ENCODE measurements around the gene MYH4.

Gene MYH4

DNA sequence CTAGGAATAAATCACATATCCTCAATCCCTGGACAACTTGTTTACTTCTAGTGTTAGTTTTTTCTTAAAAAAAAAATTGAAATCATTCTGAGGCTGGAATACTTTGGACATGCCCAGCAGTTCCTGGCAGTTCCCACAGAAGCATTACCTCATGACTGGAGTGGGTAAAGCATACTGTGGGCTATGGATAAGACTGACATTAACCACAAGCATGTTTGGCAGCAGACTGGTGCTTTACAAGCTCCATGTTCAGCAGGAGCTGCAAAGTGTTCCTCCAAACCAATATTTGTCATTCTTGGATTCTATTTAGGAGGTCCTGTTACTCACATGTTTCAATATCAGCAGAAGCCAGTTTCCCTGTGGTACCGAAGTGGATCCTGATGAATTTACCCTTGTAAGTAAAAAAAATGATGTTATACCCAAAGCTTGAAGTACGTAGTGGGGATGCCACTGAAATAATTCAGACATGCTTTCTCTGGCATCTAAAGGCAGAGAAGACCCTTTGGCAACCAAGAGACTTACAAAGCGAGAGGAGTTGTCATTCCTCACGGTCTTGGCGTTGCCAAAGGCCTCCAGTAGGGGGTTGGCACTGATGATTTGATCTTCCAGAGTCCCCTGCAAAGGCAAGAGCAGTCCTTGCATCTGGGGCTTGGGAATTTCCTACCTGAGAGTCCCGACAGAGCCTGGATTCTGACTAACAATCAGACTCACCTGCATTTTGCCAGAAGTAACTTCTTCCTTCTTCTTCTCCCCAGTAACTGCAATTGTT, 44.1 kb upstream of the MYH4 start:
- no peaks in the 10 kb centered on the region for H3K36me3 ChIP-seq (ENCODE audit: control insufficient read depth in 2 of 2, insufficient read depth in 1 of 2, low read length in 2 of 2)
- no peak overlapping the region for H3K4me3 ChIP-seq (ENCODE audit: low read depth, low read length)
- H3K27ac ChIP-seq (ENCODE audit: extremely low read depth, low read depth, low read length), result no peak overlapping the region
- no peak for TF ChIP-seq ZNF544 (tag by site-specific recombination; IDR thresholded peaks at IDR 0.05)
- TF ChIP-seq, protein P1, sequence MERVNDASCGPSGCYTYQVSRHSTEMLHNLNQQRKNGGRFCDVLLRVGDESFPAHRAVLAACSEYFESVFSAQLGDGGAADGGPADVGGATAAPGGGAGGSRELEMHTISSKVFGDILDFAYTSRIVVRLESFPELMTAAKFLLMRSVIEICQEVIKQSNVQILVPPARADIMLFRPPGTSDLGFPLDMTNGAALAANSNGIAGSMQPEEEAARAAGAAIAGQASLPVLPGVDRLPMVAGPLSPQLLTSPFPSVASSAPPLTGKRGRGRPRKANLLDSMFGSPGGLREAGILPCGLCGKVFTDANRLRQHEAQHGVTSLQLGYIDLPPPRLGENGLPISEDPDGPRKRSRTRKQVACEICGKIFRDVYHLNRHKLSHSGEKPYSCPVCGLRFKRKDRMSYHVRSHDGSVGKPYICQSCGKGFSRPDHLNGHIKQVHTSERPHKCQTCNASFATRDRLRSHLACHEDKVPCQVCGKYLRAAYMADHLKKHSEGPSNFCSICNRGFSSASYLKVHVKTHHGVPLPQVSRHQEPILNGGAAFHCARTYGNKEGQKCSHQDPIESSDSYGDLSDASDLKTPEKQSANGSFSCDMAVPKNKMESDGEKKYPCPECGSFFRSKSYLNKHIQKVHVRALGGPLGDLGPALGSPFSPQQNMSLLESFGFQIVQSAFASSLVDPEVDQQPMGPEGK (tag by site-specific recombination; IDR thresholded peaks at IDR 0.05), result no peak
- TF ChIP-seq ZNF626 (tag by site-specific recombination; IDR thresholded peaks at IDR 0.05), result no peak
- no peaks in the 10 kb centered on the region for H3K4me1 ChIP-seq (ENCODE audit: control insufficient read depth, insufficient read depth, low read length)
- POLR2A ChIA-PET, result no interaction called here
- CTCF ChIA-PET, result interaction anchor here (0.6 to 0.9 kb wide), 3 partner anchors 11 to 186 kb away, joined by 3 read pairs; no protein-coding TSS in a partner anchor
- no peaks in the 10 kb centered on the region for H3K9me3 ChIP-seq (ENCODE audit: control insufficient read depth, insufficient read depth, low read depth, low read length)

DNA sequence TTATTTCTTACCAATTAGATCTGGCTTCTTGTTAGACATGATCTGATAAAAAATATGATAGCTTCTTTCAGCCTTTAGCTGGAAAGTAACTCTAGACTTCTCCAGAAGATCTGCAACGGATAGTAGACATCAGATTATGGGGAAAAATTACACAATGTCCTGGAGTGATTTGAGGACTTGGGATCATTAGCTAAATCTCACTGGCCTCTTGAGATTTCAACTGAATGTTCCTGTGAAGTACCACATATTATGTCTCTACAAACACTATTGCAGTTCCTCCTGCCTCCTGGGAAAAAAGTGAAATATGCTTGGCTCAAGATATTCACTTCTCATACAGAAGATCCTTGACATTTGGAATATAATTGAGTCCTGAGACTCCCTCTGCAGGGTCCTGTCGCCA, 43.5 kb upstream of the MYH4 start:
- ChIA-PET CTCF (interaction anchor here (0.8 kb wide), 1 partner anchor 185 kb away, joined by 3 read pairs; no protein-coding TSS in a partner anchor), POLR2A (no interaction called here)

DNA sequence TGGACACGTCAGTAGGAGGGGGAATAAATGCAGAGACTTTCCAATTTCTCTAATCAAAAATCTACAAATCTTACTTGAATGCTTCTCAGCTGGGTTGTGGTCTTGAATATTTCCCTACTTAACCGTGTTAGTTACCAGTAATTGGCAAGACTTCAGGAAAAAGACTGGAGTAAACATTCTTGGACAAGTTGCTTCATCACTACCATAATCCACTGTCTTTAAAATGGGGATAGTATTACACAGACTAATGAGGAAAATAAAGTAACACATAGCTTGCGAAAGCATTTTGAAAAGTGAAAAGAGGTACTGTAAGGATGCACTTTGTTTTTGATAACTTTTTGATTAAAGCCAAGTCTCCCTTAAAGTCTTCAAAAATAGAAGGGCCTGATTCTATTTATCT, 30.6 kb upstream of the MYH4 start:
- CTCF ChIA-PET, result no interaction called here
- Histone ChIP-seq H3K4me3 (ENCODE audit: low read depth, low read length) (no peak overlapping the region), H3K9me3 (ENCODE audit: control insufficient read depth, insufficient read depth, low read depth, low read length) (no peaks in the 10 kb centered on the region), H3K4me1 (ENCODE audit: control insufficient read depth, insufficient read depth, low read length) (no peaks in the 10 kb centered on the region), H3K27ac (ENCODE audit: extremely low read depth, low read depth, low read length) (no peak overlapping the region), H3K36me3 (ENCODE audit: control insufficient read depth in 2 of 2, insufficient read depth in 1 of 2, low read length in 2 of 2) (no peaks in the 10 kb centered on the region)
- TF ChIP-seq ZNF501 (tag by site-specific recombination; IDR thresholded peaks at IDR 0.05) (no peak), KLF1 (tag by site-specific recombination; IDR thresholded peaks at IDR 0.05) (no peak), FEZF1 (tag by site-specific recombination; IDR thresholded peaks at IDR 0.05) (no peak), KLF7 (tag by site-specific recombination; IDR thresholded peaks at IDR 0.05; ENCODE audit: borderline replicate concordance) (no peak)
- TF ChIP-seq, protein P2, sequence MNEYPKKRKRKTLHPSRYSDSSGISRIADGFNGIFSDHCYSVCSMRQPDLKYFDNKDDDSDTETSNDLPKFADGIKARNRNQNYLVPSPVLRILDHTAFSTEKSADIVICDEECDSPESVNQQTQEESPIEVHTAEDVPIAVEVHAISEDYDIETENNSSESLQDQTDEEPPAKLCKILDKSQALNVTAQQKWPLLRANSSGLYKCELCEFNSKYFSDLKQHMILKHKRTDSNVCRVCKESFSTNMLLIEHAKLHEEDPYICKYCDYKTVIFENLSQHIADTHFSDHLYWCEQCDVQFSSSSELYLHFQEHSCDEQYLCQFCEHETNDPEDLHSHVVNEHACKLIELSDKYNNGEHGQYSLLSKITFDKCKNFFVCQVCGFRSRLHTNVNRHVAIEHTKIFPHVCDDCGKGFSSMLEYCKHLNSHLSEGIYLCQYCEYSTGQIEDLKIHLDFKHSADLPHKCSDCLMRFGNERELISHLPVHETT (tag by site-specific recombination; IDR thresholded peaks at IDR 0.05), result no peak
- POLR2A ChIA-PET, result no interaction called here

More for the DNA sequence above, 43.5 kb upstream of the MYH4 start:
- Histone ChIP-seq H3K4me1 (ENCODE audit: control insufficient read depth, insufficient read depth, low read length) (no peaks in the 10 kb centered on the region), H3K36me3 (ENCODE audit: control insufficient read depth in 2 of 2, insufficient read depth in 1 of 2, low read length in 2 of 2) (no peaks in the 10 kb centered on the region), H3K4me3 (ENCODE audit: low read depth, low read length) (no peak overlapping the region), H3K27ac (ENCODE audit: extremely low read depth, low read depth, low read length) (no peak overlapping the region), H3K9me3 (ENCODE audit: control insufficient read depth, insufficient read depth, low read depth, low read length) (no peaks in the 10 kb centered on the region)
- no peak for TF ChIP-seq ZSCAN16 (tag by site-specific recombination; IDR thresholded peaks at IDR 0.05)
- TF ChIP-seq, protein P3, sequence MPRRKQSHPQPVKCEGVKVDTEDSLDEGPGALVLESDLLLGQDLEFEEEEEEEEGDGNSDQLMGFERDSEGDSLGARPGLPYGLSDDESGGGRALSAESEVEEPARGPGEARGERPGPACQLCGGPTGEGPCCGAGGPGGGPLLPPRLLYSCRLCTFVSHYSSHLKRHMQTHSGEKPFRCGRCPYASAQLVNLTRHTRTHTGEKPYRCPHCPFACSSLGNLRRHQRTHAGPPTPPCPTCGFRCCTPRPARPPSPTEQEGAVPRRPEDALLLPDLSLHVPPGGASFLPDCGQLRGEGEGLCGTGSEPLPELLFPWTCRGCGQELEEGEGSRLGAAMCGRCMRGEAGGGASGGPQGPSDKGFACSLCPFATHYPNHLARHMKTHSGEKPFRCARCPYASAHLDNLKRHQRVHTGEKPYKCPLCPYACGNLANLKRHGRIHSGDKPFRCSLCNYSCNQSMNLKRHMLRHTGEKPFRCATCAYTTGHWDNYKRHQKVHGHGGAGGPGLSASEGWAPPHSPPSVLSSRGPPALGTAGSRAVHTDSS (tag by site-specific recombination; IDR thresholded peaks at IDR 0.05), result no peak
- TF ChIP-seq ZNF558 (tag by site-specific recombination; IDR thresholded peaks at IDR 0.05), result no peak
- TF ChIP-seq, protein P4, sequence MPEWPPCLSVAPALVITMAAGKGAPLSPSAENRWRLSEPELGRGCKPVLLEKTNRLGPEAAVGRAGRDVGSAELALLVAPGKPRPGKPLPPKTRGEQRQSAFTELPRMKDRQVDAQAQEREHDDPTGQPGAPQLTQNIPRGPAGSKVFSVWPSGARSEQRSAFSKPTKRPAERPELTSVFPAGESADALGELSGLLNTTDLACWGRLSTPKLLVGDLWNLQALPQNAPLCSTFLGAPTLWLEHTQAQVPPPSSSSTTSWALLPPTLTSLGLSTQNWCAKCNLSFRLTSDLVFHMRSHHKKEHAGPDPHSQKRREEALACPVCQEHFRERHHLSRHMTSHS (tag by site-specific recombination; IDR thresholded peaks at IDR 0.05), result no peak
